IPS-18a (cell line): ENCODE results near the gene GLDN.

Experiments
- H3K27ac ChIP-seq: one replicate; pipeline ENCODE4 v1.5.1; 2013; ENCODE audit warnings: low read length
- H3K27me3 ChIP-seq: one replicate; pipeline ENCODE4 v1.6.1; 2013; ENCODE audit warnings: mild to moderate bottlenecking, low read length; ENCODE audit not compliant: control insufficient read depth, insufficient read depth
- H3K36me3 ChIP-seq: one replicate; pipeline ENCODE4 v1.6.1; 2013; ENCODE audit warnings: low read depth, low read length; ENCODE audit not compliant: control insufficient read depth
- H3K4me1 ChIP-seq: one replicate; pipeline ENCODE4 v1.6.1; 2013; ENCODE audit warnings: low read depth, low read length; ENCODE audit not compliant: control insufficient read depth
- H3K4me3 ChIP-seq: one replicate; pipeline ENCODE4 v1.5.1; 2013; ENCODE audit warnings: low read length
- H3K9ac ChIP-seq: one replicate; pipeline ENCODE4 v1.6.1; 2013; ENCODE audit warnings: mild to moderate bottlenecking, low read length, moderate library complexity
- H3K9me3 ChIP-seq: one replicate; pipeline ENCODE4 v1.6.1; 2013; ENCODE audit warnings: low read depth, low read length; ENCODE audit not compliant: control insufficient read depth

The GLDN gene

GRCh38 chr15:51313644-51314280 lies 27.7 kb upstream of the GLDN start:
- H3K4me3 ChIP-seq: no peak overlapping the region
- H3K36me3 ChIP-seq: no peaks in the 10 kb centered on the region
- H3K27ac ChIP-seq: no peak overlapping the region
- H3K9me3 ChIP-seq: no peaks in the 10 kb centered on the region
- H3K4me1 ChIP-seq: no peaks in the 10 kb centered on the region
- no peaks in the 10 kb centered on the region for H3K27me3 ChIP-seq
- H3K9ac ChIP-seq: no peak overlapping the region

GRCh38 chr15:51314391-51315337 lies 26.8 kb upstream of the GLDN start:
- no peaks in the 10 kb centered on the region for H3K9me3 ChIP-seq
- H3K9ac ChIP-seq: no peak overlapping the region
- no peaks in the 10 kb centered on the region for H3K4me1 ChIP-seq
- no peak overlapping the region for H3K4me3 ChIP-seq
- H3K27me3 ChIP-seq: no peaks in the 10 kb centered on the region
- H3K27ac ChIP-seq: no peak overlapping the region
- no peaks in the 10 kb centered on the region for H3K36me3 ChIP-seq

GRCh38 chr15:51315726-51316125 lies 25.7 kb upstream of the GLDN start:
- no peak overlapping the region for H3K9ac ChIP-seq
- H3K36me3 ChIP-seq: no peaks in the 10 kb centered on the region
- H3K27ac ChIP-seq: no peak overlapping the region
- H3K27me3 ChIP-seq: no peaks in the 10 kb centered on the region
- H3K9me3 ChIP-seq: no peaks in the 10 kb centered on the region
- H3K4me3 ChIP-seq: no peak overlapping the region
- no peaks in the 10 kb centered on the region for H3K4me1 ChIP-seq

DNA sequence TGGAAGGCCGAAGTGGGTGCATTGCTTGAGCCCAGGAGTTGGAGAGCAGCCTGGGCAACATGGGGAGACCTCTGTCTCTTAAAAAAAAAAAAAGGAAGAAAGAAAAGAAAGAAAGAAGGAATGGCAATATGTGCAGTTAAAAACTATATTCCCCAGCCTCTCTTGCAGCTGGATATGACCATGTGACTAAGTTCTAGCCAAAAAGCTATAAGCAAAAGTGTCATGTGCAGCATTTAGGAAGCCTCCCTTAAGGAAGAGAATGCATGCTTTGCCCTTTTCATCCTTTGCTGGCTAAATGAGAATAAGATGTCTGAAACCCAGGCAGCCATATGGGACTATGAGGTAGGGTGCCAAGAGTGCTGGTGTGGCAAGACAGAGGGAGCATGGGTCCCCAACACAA lies 24.8 kb upstream of the GLDN start:
- H3K4me3 ChIP-seq: no peak overlapping the region

DNA sequence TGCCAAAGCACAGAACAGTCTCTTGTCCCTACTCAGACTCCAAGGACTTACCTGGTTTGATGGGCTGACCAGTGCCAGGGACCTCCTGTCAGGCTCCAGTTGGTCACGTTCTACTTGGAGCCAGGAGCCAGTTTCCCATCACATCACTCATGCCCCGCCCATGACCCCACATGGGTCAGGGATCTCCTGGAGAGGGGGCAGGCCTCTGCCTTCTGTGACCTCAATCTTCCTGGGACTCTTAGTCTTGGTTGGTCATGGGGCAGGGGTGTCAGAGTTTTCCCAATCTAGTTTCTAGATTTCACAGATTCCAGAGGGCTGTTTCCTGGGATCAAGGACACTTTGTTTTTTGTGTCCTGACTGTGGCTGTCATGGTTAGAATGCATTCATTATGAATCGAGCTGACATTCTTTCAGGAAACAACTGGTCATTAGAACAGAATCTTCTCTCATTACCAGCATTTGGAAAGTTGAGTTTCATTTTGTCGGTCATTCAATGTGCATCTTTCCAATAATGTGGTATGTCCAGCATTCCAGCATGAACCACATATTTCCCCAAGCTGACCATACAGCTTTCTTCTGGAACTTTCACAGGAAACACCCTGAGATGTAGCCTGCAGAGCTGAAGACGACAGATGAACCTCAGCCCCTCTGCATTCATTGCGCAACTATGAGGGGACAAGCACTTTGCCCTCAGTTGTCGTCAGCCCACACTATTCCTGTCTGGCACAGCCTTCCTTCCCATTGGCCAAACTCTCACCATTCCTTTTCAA lies 22.9 kb upstream of the GLDN start:
- Histone ChIP-seq H3K4me3 (no peak overlapping the region), H3K9me3 (no peaks in the 10 kb centered on the region), H3K9ac (no peak overlapping the region), H3K36me3 (no peaks in the 10 kb centered on the region), H3K4me1 (no peaks in the 10 kb centered on the region), H3K27ac (no peak overlapping the region), H3K27me3 (no peaks in the 10 kb centered on the region)

More for the DNA sequence above, 24.8 kb upstream of the GLDN start:
- Histone ChIP-seq H3K4me1 (no peaks in the 10 kb centered on the region), H3K27me3 (no peaks in the 10 kb centered on the region), H3K9ac (no peak overlapping the region), H3K27ac (no peak overlapping the region), H3K9me3 (no peaks in the 10 kb centered on the region), H3K36me3 (no peaks in the 10 kb centered on the region)

- Histone ChIP-seq H3K36me3 (no peaks in the 10 kb centered on the region), H3K9ac (no peak overlapping the region), H3K4me1 (no peaks in the 10 kb centered on the region), H3K4me3 (no peak overlapping the region), H3K27me3 (no peaks in the 10 kb centered on the region), H3K9me3 (no peaks in the 10 kb centered on the region), H3K27ac (no peak overlapping the region)
Observed at GRCh38 chr15:51319539-51319938, 21.9 kb upstream of the GLDN start.

GRCh38 chr15:51320843-51321242 lies 20.6 kb upstream of the GLDN start:
- Histone ChIP-seq H3K27me3 (no peaks in the 10 kb centered on the region), H3K9me3 (no peaks in the 10 kb centered on the region)

DNA sequence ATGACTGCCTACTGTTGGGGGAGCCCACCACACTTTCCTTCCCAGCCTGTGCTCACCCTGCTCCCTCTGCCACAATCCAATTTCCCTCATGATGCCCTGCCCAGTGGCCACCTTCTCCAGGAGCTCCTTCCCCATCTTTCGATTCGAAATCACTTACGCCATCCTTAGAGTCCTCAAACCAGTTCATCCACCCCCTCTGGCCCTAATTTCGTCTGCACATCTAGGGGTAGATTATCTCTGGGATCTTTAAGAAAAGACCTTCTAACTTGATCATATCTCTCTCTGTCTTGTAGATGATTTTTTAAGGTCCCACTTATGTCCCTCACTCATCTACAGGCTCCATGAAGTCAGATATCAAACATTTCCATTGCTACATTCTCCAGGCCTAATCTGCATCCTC lies 20.1 kb upstream of the GLDN start:
- H3K36me3 ChIP-seq: no peaks in the 10 kb centered on the region
- no peaks in the 10 kb centered on the region for H3K9me3 ChIP-seq
- no peaks in the 10 kb centered on the region for H3K27me3 ChIP-seq
- no peak overlapping the region for H3K27ac ChIP-seq
- H3K4me1 ChIP-seq: no peaks in the 10 kb centered on the region
- H3K4me3 ChIP-seq: no peak overlapping the region
- no peak overlapping the region for H3K9ac ChIP-seq

More at GRCh38 chr15:51320843-51321242, 20.6 kb upstream of the GLDN start:
- Histone ChIP-seq H3K36me3 (no peaks in the 10 kb centered on the region), H3K4me1 (no peaks in the 10 kb centered on the region), H3K9ac (no peak overlapping the region), H3K27ac (no peak overlapping the region), H3K4me3 (no peak overlapping the region)

GRCh38 chr15:51322621-51323296 lies 18.7 kb upstream of the GLDN start:
- no peak overlapping the region for H3K9ac ChIP-seq
- no peaks in the 10 kb centered on the region for H3K9me3 ChIP-seq
- H3K4me1 ChIP-seq: no peaks in the 10 kb centered on the region
- no peaks in the 10 kb centered on the region for H3K36me3 ChIP-seq
- no peak overlapping the region for H3K27ac ChIP-seq
- no peaks in the 10 kb centered on the region for H3K27me3 ChIP-seq
- H3K4me3 ChIP-seq: no peak overlapping the region

GRCh38 chr15:51323749-51324148 lies 17.7 kb upstream of the GLDN start:
- Histone ChIP-seq H3K4me1 (no peaks in the 10 kb centered on the region), H3K9me3 (no peaks in the 10 kb centered on the region), H3K27ac (no peak overlapping the region), H3K36me3 (no peaks in the 10 kb centered on the region), H3K4me3 (no peak overlapping the region), H3K9ac (no peak overlapping the region), H3K27me3 (no peaks in the 10 kb centered on the region)

DNA sequence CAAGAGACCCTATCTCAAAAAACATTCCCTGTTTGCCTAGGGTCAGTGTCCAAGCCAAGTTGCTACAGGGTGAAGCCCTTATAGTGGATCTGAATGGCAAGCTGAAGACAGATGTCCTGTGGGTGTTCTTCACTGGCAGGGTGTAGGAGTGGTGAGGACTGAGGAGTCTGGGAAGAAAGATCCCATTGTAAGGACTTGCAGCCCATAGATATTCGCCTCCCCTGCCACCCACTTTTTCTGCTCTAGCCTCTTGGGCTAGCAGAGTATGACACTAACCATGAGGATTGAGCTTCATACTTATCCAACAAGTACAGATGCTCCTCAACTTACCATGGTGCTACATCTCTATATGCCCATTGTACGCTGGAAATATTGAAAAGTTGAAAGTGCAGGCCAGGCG lies 16.3 kb upstream of the GLDN start:
- no peak overlapping the region for H3K27ac ChIP-seq
- H3K27me3 ChIP-seq: no peaks in the 10 kb centered on the region
- H3K4me3 ChIP-seq: no peak overlapping the region
- H3K9ac ChIP-seq: no peak overlapping the region
- no peaks in the 10 kb centered on the region for H3K4me1 ChIP-seq
- no peaks in the 10 kb centered on the region for H3K36me3 ChIP-seq
- H3K9me3 ChIP-seq: no peaks in the 10 kb centered on the region
